B cell (primary cell): ENCODE data around the gene THSD7B.

Source experiments
- CTCF ChIP-seq: fragments of 200-600 bp; IDR thresholded peaks from one replicate; pipeline ENCODE4 v1.8.0; 2022; ENCODE audit warnings: antibody characterized with exemption, mild to moderate bottlenecking
- EZH2 ChIP-seq: IDR thresholded peaks from 2 replicates; pipeline ENCODE4 v1.6.1; 2012; ENCODE audit warnings: borderline replicate concordance, low read depth, mild to moderate bottlenecking, moderate library complexity, low read length; ENCODE audit not compliant: insufficient read depth, poor library complexity, severe bottlenecking

- TF ChIP-seq CTCF (no peak), EZH2 (no peak)
Observed at GRCh38 chr2:137689549-137689948, 924.2 kb downstream of the THSD7B start.
